ENCODE measurements around the gene CAMSAP1.

DNA sequence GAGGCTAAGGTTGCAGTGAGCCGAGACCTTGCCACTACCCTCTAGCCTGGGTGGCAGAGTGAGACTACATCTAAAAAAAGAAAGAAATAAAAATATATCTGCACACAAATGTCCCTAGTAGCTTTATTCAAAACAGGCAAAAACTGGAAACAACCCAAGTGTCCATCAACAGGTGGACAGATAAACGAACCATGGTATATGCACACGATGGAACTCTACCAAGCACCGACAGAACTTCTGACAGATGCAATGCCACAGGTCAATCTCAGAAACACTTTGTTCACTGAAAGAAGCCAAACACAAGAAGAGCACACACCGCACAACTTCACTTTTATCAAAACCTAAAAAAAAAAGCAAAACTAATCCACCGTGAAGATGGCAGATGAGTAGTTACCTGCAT, 30.4 kb downstream of the CAMSAP1 start:
- TF ChIP-seq, protein P1, sequence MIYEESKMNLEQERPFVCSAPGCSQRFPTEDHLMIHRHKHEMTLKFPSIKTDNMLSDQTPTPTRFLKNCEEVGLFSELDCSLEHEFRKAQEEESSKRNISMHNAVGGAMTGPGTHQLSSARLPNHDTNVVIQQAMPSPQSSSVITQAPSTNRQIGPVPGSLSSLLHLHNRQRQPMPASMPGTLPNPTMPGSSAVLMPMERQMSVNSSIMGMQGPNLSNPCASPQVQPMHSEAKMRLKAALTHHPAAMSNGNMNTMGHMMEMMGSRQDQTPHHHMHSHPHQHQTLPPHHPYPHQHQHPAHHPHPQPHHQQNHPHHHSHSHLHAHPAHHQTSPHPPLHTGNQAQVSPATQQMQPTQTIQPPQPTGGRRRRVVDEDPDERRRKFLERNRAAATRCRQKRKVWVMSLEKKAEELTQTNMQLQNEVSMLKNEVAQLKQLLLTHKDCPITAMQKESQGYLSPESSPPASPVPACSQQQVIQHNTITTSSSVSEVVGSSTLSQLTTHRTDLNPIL (CRISPR knock-in tag; IDR thresholded peaks at IDR 0.05; ENCODE audit: low read depth), result no peak
- TF ChIP-seq ESRRG (CRISPR knock-in tag; IDR thresholded peaks at IDR 0.05), result no peak
- no peak for TF ChIP-seq CSDC2 (CRISPR knock-in tag; IDR thresholded peaks at IDR 0.05)
- TF ChIP-seq, protein P2, sequence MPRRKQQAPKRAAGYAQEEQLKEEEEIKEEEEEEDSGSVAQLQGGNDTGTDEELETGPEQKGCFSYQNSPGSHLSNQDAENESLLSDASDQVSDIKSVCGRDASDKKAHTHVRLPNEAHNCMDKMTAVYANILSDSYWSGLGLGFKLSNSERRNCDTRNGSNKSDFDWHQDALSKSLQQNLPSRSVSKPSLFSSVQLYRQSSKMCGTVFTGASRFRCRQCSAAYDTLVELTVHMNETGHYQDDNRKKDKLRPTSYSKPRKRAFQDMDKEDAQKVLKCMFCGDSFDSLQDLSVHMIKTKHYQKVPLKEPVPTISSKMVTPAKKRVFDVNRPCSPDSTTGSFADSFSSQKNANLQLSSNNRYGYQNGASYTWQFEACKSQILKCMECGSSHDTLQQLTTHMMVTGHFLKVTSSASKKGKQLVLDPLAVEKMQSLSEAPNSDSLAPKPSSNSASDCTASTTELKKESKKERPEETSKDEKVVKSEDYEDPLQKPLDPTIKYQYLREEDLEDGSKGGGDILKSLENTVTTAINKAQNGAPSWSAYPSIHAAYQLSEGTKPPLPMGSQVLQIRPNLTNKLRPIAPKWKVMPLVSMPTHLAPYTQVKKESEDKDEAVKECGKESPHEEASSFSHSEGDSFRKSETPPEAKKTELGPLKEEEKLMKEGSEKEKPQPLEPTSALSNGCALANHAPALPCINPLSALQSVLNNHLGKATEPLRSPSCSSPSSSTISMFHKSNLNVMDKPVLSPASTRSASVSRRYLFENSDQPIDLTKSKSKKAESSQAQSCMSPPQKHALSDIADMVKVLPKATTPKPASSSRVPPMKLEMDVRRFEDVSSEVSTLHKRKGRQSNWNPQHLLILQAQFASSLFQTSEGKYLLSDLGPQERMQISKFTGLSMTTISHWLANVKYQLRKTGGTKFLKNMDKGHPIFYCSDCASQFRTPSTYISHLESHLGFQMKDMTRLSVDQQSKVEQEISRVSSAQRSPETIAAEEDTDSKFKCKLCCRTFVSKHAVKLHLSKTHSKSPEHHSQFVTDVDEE (CRISPR knock-in tag; IDR thresholded peaks at IDR 0.05), result no peak
- TF ChIP-seq, protein P3, sequence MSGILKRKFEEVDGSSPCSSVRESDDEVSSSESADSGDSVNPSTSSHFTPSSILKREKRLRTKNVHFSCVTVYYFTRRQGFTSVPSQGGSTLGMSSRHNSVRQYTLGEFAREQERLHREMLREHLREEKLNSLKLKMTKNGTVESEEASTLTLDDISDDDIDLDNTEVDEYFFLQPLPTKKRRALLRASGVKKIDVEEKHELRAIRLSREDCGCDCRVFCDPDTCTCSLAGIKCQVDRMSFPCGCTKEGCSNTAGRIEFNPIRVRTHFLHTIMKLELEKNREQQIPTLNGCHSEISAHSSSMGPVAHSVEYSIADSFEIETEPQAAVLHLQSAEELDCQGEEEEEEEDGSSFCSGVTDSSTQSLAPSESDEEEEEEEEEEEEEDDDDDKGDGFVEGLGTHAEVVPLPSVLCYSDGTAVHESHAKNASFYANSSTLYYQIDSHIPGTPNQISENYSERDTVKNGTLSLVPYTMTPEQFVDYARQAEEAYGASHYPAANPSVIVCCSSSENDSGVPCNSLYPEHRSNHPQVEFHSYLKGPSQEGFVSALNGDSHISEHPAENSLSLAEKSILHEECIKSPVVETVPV (CRISPR knock-in tag; IDR thresholded peaks at IDR 0.05), result no peak
- TF ChIP-seq, protein P4, sequence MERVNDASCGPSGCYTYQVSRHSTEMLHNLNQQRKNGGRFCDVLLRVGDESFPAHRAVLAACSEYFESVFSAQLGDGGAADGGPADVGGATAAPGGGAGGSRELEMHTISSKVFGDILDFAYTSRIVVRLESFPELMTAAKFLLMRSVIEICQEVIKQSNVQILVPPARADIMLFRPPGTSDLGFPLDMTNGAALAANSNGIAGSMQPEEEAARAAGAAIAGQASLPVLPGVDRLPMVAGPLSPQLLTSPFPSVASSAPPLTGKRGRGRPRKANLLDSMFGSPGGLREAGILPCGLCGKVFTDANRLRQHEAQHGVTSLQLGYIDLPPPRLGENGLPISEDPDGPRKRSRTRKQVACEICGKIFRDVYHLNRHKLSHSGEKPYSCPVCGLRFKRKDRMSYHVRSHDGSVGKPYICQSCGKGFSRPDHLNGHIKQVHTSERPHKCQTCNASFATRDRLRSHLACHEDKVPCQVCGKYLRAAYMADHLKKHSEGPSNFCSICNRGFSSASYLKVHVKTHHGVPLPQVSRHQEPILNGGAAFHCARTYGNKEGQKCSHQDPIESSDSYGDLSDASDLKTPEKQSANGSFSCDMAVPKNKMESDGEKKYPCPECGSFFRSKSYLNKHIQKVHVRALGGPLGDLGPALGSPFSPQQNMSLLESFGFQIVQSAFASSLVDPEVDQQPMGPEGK (CRISPR knock-in tag; IDR thresholded peaks at IDR 0.05; ENCODE audit: borderline replicate concordance), result no peak
- TF ChIP-seq ZNF565 (CRISPR knock-in tag; conservative IDR thresholded peaks at IDR 0.05; ENCODE audit: low read depth), result no peak
- no peak for TF ChIP-seq OSR1 (CRISPR knock-in tag; IDR thresholded peaks at IDR 0.05)
- TF ChIP-seq ZFP30 (CRISPR knock-in tag; IDR thresholded peaks at IDR 0.05), result no peak
- no peak for TF ChIP-seq TOX (CRISPR knock-in tag; IDR thresholded peaks at IDR 0.05; ENCODE audit: borderline replicate concordance)
- TF ChIP-seq, protein P5, sequence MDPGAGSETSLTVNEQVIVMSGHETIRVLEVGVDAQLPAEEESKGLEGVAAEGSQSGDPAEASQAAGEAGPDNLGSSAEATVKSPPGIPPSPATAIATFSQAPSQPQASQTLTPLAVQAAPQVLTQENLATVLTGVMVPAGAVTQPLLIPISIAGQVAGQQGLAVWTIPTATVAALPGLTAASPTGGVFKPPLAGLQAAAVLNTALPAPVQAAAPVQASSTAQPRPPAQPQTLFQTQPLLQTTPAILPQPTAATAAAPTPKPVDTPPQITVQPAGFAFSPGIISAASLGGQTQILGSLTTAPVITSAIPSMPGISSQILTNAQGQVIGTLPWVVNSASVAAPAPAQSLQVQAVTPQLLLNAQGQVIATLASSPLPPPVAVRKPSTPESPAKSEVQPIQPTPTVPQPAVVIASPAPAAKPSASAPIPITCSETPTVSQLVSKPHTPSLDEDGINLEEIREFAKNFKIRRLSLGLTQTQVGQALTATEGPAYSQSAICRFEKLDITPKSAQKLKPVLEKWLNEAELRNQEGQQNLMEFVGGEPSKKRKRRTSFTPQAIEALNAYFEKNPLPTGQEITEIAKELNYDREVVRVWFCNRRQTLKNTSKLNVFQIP (CRISPR knock-in tag; IDR thresholded peaks at IDR 0.05; ENCODE audit: borderline replicate concordance, low read depth), result no peak

Data from SK-N-SH treated with all-trans-retinoic acid at 6 μM for 48 hours (cell line).